ENCODE data around the gene NPHP3.

Gene NPHP3

DNA sequence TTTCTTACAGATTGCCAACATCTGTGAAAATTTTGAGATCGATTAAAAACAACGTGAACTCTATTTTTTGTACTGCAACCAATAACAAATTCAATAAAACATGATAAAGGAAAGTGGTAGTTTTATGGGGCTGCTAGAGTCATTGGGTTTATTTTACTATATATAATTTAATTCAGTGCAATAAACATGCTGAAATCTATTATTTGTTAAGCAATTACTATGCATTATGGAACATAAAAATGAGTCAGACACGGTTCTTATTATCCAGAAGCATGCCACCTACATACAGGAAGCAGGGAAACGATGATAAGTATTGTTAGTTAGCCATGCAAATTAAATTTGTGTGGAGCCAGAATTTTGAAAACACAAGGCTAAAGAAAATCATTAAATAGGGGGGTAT lies 27.2 kb downstream of the NPHP3 start:
- DNase-seq: no peak

DNA sequence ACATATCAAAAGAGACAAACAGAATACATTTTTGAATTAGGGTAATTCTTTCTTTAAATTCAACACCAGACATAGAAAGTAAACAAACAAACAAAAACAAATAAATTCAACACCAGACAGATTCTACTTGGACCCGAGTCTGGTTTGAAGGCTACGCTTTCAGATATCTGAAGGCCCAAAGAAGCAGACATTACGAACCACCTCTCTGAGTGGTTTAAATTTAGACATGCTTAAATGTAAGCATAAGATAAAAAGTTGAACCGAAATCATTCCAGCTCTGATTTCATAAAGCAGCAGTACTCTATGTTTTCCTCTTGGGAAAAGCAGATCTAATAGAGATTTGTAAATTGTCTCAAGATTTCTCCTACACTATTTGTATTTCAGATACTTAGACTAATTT lies 32.2 kb downstream of the NPHP3 start:
- DNase-seq: no peak

DNA sequence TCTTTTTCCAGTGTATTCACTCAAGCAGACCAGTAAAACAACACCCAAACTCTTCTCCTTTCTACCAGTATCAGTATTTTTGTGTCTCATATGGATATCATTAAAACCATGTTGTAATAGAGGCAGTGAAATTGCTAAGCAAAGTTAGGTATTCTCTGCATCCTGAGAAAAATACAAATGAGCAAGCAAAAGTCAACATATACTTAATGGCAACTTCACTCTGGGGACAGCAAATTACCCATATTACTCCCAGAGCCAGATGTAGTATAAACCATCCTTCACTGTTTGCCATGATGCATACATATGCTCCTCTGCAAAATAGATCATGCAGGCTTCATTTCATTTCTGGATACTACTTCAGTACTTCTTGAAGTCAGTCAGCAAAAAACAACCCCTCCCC lies 40.0 kb downstream of the NPHP3 start:
- DNase-seq: no peak

DNA sequence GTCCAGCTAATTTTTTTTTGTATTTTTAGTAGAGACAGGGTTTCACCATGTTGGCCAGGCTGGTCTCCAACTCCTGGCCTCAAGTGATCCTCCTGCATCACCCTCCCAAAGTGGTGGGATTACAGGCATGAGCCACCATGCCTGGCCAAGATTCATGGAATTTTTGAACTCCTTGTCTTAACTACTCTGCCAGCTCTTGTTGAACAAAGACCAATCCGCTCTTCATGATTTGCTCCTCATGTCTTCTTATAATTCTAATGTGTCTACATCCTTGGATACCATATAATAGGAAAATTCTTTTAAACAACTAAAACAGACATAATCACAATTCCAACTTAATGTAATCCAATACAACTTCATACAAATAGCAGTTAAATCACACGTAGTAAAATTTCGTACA lies 40.8 kb downstream of the NPHP3 start:
- DNase-seq: no peak

DNA sequence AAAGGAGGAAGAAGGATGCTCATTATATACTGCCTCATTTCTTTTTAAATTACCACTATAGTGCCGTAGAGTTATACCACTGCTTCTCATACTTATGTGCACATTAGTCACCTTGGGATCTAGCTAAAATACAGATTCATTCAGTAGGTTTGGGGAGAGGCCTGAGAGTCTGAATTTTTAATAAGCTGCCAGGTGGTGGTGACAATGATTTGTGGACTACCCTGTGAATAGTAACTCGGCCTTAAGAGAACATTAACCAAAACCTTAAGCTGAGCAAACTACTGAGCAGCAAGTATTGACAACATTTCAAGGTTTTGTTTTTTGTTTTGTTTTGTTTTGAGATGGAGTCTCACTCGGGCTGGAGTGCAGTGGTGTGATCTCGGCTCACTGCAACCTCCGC lies 42.3 kb downstream of the NPHP3 start:
- DNase-seq: no peak

DNA sequence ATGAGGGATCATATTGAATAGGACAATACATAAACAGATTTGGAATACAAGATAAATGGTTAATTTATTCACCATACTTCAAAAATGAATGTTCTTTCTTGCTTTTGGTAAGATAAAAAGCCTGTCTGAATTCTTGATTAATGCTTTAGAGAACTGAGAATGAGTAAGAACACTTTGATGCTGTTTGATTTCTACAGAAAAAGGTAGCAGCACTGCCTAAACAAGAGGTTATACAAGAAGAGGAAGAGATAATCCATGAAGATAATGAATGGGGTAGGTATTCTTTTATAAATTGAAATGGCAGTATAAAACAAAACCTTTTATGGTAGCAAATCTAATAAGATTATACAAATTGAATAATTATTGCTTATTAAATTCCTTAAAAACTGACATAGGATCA lies 46.8 kb downstream of the NPHP3 start:
- DNase-seq: no peak

DNA sequence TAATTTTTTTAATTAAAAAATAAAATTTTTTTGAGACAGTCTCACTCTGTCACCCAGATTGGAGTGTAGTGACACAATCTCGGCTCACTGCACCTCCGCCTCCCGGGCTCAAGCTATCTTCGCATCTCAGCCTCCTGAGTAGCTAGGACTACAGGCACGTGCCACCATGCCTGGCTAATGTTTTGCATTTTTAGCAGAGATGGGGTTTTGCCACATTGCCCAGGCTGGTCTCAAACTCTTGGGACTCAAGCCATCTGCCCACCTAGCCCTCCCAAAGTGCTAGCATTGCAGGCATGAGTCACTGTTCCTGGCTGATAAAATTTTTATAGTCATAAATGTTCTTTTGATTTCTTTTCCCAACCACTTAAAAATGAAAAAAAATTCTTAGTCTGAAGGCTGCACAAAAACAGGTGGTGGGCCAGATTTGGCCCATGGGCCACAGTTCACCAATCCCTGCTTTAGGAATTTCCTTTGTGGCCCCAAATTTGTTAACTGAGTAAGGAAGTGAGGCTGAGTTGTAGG lies 52.9 kb downstream of the NPHP3 start:
- no peak for DNase-seq

DNA sequence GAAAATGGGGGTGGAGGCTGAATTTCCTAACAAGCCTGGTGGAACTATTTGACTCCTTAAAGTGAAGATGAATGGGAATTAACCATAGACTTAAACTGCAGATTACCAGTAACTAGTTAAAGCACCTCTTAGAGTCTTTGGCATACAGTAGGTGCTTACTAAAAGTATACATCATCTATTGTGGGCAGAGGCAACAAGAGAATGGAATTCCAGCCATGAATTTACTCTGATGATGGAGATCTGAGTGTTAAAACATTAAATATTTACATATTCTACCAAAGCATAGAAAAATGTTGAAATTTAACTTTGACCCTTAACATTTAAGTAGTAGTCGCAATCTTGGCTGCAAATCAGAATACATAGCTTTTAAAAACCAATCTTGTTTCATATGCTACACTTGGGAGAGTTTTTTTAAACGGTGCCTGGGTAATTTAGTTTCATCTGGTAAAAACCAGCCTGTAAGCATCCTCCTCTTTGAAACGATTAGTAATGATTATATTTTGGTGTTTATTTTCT lies 56.9 kb downstream of the NPHP3 start:
- no peak for DNase-seq

DNA sequence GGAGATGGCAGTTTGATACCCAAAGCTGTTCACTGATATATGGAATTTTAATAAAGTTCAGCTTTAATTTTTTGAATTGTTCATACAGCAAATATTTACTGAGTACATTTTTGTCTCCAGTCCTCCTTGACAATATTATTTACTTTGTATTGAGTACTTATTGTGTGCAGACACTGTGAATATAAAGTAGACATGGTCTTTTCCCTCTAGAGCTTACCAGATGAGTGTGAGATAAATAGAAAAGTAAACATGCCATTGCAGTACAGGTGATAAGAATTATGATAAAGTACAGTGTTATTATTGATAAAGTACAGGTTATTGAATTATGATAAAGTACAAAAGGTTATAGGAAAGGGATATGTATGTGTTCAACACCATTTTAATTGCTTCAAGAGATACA lies 60.0 kb downstream of the NPHP3 start:
- no peak for DNase-seq

DNA sequence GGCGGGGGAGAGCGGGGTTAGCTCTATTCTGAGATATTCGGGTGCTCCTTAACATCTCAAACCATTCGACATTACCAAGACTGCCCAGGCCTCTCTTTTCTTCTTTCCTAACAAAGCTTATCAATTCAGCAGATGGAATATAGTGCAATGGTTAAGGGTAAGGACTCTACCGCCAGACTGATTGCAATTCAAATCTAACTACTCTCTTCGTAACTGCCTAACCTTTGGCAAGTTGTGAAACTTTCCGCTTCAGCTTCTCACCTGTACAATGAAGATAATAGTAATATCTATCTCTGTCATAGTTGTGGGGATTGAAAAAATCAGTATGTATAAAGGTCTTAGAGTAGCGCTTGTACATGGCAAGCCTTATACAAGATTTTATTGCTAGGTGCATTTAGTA lies 61.1 kb downstream of the NPHP3 start:
- DNase-seq: no peak

DNA sequence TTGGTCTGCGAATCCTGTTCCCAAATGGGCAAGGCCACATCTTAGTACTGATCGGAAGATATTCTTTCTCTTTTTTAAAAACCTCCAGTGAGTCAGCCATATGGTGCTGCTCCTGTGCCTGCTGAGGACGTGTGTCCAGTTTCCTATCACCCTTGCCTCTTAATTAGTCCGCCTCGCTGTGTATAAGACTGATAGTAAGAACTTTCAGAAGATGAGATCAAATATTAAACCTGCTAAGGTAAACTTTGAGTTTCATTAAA lies 61.5 kb downstream of the NPHP3 start:
- no peak for DNase-seq

DNA sequence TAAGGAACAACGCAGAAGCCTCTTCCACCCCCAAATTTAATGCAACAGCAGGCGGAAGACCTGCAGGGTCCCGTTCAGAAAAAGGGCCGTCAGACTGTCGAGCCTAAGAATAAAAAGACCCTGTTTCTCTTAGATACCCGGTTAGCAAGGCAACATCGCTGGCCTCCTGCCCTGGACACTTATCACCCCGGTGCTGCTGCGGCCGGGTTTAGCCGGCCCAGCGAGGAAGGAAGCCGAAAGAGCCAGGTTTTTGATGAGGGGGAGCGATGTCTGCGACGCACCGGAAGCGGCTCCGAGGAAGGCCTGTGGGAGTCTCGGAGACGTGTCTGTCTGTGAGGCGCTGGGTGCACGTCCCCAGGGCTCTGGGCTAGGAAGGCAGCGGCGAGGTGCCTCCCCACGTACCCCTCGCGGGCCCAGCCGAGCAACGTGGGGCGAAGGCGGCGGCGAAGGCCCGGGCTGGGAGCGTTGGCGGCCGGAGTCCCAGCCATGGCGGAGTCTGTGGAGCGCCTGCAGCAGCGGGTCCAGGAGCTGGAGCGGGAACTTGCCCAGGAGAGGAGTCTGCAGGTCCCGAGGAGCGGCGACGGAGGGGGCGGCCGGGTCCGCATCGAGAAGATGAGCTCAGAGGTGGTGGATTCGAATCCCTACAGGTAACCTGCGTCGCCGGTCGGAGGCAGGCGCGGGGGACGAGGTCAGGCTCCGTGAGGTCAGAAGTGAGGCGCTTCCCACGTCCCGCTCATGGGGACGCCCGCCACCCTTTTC lies 62.0 kb downstream of the NPHP3 start, which contains the start of gene UBA5:
Gene UBA5 (plus strand): TSS at position 278 of the 759 bp plus-strand sequence. CDS start 209 bp downstream, at position 487.
- DNase-seq: peak; percentile 77

DNA sequence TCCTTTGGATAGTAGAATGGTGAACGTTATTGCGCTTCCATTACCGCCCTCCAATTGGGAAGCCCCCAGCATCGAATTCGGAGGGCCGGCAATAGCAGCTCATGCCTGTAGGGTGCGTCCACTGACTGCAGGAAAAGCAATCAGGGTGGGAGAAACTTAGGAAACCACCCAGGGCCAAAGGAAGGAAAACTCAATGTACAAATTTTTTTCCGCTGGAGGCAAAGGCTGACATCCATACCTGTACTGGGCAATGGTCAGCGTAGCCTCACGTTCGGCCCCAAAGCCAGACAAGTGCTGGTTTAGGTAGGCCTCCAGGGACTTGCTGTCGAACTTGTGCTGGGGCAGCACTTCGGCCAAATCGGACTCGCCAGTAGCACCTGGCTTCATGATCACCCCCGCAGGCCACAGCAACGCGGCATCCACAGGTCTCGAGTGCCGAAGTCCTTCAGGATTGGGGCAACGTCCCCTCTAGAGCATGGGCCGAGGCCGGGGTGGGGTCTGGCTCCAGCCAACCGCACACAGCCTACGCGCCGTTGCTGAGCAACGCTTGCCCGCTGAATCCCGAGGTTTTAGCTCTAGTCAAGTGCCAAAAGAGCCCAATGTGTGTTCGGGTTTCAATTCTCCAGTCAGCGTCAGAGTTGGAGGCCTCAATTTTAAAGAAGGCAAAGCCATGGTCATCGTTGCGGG lies 62.7 kb downstream of the NPHP3 start, which contains the start of gene ACAD11:
Gene ACAD11 (minus strand): TSS at position 445 of the 687 bp plus-strand sequence. CDS start 58 bp downstream, at position 387.
- DNase-seq: peak; percentile 53

DNA sequence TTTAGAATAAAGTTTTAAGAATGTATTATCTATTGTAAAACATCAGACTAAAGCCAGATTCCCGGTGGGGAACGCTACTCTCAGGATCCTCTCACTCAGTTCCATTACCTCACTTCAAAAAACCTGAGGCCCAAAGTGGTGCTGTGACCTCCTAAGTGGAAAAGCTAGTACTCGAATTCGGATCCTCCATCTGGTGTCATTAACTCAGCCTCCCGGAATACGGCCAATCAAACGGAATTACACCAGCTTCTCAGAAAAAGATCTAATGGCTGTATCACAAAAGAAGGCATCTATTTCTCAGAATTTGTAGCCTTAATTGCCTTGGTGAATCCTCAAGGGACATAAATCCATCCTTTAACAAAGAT lies 63.2 kb downstream of the NPHP3 start:
- no peak for DNase-seq

DNA sequence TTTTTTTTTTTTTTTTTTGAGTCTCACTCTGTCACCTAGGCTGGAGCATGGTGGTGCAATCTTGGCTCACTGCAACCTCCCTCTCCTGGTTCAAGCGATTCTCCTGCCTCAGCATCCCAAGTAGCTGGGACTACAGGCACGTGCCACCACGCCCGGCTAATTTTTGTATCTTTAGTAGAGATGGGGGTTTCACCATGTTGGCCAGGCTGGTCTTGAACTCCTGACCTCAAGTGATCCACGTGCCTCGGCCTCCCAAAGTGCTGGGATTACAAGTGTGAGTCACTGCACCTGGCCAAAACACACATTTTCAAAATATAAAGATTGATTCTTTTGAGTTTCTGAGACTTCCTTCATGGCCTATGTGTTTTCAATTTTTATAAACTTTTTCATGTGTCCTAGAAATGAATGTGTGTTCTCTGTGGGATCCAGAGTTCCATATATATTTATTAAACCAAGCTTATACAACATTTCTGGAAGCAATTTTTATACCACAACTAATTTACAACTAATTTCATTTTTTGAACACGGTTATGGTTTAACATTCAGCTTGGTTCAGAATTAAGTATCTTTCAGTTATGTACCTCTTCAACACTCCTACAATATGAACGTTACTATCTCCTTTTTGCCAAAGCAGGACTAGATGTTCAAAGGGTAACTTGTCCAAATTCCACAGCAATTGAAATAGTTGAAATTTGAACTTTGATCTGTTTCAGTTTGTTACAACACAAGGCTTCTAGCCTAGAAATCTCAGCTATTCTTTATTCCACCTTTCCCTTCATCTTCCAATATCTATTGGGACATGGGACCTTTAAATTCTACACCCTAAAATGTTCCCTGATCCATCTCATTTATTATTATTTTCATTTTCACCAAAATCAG lies 64.1 kb downstream of the NPHP3 start:
- no peak for DNase-seq

DNA sequence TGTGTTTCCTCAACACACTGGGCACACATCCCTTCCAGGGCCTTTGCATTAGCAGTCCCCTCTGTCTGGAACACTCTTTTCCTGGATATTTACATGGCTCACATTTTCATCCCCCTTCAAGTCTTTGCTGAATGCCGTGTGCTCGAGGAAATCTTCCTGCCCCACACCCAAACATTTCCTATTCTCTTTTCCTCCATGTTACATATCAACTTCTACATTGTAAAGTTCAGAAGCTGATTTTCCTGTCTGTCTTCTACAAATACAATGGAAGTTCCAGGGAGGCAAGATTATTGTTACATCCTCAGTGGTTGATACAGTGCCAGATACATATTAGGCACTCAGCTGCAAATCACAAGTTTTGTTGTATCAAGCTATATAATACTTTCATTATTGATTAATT lies 66.7 kb downstream of the NPHP3 start:
- DNase-seq: no peak

DNA sequence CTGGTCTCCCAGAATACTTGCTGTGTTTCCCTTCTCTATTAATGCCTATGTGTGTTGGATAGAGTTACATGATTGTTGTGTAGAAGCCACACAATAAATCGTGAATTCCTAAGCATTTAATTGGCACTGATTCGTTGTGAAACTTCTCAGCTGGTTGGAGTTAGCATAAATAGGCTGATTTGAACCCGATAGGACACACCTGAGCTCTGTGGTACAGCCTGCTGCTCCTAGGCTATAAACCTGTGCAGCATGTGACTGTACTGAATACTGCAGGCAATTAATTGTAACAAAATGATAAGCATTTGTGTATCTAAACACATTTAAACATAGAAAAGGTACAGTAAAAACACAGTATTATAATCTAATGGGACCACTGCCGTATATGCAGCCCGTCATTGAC lies 67.5 kb downstream of the NPHP3 start:
- no peak for DNase-seq

DNA sequence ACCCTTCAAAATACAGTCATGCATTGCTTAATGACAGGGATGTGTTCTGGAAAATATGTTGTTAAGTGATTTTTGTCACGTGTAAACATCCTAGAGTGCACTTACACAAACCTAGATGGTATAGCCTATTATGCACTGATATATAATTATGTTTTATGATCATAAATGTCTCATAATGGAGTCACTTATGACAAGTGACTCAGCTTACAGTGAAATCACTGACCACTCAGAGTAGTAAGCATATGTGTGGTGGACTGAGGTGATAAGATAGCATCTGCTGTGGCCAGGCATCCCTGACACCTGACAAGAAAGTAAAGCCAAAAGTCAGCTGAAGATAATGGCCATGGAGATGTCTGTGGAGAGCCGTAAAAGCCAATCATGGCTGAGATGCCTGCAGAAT lies 68.0 kb downstream of the NPHP3 start:
- DNase-seq: no peak

DNA sequence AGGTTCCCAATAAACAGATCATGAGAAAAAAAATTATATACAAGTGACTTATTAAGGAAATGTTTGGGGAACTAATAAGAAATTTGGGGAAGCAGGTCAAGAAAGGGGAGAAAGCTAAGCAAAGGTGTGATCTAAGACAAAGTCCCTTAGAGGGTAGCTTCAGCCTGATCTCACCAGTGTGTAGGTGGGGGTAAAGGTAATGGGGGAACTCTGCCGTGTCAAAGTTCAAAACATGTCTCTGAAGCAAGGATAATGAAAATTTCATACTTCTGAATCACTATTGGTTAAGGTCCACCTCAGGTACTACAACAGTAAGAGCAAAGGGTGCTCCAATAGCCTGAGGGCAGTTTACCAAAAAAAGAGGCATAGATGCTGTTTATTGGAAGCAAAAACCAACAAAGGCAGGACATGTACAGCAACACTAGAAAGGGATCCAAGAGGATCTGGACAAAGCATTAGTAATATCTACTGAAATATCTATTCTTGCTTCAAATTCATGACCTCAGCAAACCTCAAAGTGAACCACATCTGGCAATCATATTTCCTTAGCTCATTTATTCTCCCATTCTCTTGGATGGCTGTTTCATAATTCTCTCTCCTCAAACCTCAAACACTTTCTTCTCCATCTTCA lies 69.5 kb downstream of the NPHP3 start:
- no peak for DNase-seq

DNA sequence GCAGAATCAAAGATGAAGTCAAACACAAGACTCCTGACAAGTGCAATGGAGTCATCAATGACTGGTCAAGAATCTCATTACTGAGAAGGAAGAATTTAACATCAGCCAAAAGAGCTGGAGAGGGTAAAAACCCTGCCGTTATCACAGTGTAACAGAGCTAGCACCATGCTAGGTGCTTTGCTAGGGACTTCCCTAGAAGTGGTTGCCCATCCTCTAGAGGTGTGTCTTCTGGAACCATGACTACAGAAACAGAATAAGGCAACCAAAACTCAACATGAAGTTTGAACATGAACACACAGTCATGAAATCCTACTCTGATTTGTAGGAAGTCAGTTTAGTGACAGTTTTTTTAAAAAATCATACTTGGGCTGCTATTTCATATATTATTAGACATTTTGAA lies 72.1 kb downstream of the NPHP3 start:
- DNase-seq: no peak

DNA sequence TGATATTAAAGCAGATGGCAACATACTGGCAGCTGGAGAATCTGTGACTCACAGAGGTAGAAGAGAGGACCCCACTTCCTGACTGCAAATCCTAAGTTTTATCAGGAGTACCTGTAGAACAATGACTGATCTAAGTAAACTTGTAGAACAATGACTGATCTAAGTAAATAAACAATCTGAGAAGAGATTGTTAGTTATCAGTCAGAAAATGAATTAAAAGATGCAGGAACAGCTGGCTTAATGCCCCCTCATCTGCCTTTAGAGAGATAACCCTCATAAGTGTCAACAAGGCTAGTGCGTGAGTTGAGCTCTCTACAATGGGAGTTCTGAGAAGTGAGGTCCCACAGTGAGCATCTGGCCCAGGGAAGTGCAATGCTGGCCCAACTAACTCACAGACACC lies 77.2 kb downstream of the NPHP3 start:
- no peak for DNase-seq

DNA sequence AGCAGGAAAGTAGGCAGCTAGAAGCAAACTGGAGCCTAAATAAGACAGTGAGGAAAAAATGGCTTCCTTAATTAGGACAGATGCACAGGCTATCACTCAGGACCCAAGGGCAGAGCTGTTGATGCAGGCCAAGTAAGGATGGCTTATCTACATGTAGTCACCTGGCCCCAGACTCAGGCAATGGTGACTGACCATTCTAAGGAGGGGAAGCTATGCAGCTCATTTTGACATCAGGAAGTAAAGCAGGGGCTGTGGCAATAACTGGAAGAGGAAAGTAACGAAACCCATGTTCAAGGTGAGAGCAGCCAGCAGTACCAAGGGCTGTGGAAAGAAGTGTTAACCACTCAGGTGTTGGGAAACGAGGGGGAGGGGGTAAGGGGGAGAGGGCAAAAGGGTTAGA lies 78.8 kb downstream of the NPHP3 start:
- no peak for DNase-seq

DNA sequence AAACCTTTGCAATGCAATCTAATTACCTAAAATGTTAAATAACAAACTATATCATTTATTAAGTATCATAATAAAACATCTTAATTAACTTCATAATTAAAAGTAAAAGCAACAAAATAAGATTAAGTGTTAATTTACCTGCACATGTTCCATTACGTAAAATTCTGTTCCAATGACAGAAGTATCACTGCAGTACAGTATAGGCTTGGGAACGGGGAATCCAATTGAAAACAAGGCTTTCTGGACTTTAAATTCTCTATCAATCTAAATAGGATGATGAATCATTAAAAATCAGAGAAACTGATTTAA lies 79.7 kb downstream of the NPHP3 start:
- DNase-seq: no peak
